HCEC 1CT (cell line): ENCODE data around the gene TNFRSF19.
"Not testable (repeated sequence)": the region's sequence is repeated elsewhere in the genome, so short reads cannot be mapped to it uniquely, and the experiment has no call there.

Source experiments
- DNase-seq: peaks from one replicate; pipeline ENCODE4 v3.0.0-alpha.2; 2017

The TNFRSF19 gene

DNA sequence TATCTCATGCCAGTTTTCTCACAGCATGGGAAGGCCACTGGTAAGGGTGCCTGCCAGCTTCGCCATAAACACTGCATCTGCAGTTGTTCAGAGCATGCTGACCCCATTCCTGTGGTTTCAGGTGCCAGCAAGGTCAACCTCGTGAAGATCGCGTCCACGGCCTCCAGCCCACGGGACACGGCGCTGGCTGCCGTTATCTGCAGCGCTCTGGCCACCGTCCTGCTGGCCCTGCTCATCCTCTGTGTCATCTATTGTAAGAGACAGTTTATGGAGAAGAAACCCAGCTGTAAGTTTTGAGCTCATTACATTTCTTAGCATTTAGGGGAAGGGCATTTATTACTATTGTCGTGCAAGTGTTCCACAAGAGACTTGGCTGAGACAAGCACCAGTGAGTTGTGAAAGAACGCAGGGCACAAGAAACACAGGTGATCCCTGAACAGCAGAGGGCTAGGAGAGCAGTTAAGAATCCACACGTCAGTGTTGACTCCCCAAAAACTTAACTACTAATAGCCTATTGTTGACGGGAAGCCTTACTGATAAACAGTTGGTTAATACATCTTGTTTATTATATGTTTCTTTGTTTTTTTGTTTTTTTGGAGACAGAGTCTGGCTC lies 88.8 kb downstream of the TNFRSF19 start:
- no peak for DNase-seq

DNA sequence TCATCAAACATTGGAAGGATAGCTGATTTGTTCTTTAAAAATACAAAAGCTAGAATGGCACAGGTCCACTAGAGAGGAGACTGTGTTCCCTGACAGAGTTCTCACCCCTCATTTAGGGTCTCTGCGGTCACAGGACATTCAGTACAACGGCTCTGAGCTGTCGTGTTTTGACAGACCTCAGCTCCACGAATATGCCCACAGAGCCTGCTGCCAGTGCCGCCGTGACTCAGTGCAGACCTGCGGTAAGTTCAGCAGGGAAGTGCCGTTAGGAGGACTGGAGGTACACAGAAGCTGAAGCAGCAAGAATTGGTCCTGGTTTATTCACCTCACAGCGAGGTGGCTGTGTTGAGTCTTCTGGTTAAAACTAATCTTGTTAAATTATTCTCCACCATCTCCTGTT lies 90.0 kb downstream of the TNFRSF19 start:
- DNase-seq = no peak

DNA sequence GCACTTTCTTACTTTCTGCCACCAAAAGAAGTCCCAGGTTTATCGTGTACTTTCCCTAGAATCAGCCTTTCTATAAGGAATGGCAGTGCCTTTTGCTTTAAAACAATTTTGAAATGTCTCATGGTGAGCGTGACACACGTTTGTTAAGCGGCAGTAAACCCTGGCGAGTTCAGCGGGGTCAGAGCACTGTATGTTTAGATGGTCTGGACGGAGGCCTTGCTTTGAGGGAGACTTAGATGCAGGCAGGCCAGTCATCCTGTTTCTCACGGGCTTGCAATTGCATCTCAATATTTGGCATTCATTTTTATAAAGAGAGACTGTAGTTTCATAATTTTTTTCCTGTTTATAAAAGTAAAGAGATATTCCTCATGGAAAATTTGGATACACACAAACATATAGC lies 96.4 kb downstream of the TNFRSF19 start:
- no peak for DNase-seq

DNA sequence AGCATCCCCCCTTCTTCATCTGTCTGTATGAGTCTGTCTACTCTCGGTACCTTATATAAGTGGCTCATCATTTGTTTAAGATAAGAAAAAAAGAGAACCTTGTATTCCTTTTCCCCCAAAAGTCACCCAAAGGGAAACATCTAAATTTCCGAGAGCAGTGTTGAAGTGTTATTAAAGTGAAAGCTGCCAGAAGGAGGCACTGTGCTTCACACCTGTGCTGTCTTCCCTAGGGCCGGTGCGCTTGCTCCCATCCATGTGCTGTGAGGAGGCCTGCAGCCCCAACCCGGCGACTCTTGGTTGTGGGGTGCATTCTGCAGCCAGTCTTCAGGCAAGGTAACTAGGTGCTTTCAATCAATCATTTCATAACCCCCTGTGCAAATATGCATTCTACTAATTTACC lies 97.5 kb downstream of the TNFRSF19 start:
- no peak for DNase-seq

DNA sequence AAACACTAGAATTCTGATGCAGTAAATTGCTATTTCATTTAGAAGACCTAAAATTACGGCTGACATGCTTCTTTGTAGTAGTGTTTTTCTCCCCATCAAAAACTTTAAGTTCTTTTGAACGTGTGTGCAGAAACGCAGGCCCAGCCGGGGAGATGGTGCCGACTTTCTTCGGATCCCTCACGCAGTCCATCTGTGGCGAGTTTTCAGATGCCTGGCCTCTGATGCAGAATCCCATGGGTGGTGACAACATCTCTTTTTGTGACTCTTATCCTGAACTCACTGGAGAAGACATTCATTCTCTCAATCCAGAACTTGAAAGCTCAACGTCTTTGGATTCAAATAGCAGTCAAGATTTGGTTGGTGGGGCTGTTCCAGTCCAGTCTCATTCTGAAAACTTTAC lies 98.3 kb downstream of the TNFRSF19 start:
- DNase-seq = no peak

DNA sequence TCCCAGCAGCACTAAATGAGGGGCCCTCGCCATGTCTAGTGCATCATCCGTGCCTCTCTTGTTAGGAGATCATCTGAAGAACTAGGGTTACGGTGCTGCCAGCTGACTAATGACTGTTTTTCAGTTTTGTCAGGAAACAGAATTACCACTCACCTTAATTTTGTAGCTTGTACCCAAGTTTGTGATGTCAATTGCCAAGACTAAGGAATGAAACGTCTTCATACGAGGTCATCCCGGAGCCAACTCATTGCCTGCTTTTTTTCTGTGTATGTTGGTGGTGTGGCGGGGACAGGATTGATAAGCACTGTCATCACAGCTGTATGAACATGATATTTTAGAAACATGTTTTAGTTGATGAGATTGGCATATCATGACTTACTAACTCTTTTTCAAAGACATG lies 100.6 kb downstream of the TNFRSF19 start:
- no peak for DNase-seq

DNA sequence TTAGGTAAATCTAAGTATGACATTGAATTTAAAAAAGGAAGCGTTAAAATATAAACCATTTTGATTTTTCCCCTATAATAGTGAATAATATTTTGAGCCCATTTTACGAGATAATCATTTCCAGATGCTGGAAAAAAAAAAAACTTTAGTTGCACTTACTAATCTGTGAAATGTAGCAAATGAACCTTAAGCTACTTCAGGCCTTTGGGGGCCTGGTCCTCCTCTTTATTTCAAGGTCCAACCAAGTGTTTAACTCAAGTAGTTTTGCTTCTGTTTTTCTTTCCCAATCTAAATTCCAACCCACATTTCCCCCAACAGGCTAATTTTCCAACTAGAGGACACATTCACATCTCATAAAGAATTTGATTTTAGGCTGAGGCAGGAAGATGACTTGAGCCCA lies 101.2 kb downstream of the TNFRSF19 start:
- DNase-seq = peak; percentile 2

DNA sequence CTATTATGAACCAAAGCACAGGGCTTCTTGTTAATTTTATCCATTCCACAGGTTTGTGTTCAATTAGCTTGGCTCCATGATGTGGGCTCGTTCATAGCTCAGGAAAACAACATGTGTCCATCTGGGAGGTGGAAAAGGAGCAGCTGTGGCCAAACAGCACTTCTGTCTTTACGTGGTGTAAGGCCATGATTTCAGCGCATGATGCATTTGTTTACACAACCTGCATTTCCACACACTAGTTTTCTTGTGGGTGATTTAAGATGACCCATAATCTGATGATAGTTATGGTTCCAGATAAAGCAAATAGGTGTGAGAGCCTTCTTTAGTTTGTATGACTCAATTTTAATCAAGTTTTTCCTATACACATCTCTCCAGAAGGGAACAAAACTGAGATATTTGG lies 101.7 kb downstream of the TNFRSF19 start:
- DNase-seq = peak; percentile 83

DNA sequence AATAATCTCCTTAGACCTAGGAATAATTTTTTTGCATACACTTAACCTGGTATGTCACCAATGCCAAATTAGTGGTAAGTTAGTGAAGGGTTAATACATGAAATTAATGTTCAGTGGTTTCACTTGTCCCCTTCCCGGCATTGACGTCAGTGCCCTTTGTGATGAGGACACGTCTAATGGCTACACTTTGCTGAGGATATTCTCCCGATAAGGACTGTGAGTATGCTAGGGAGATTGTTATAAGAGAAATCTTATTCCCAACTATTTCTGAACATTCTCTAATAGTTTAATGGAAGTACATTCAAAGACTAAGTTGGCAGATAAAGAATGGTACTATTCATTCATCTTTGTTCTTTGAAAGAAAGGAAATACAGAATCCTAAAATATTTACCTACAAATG lies 102.4 kb downstream of the TNFRSF19 start:
- DNase-seq = no peak

DNA sequence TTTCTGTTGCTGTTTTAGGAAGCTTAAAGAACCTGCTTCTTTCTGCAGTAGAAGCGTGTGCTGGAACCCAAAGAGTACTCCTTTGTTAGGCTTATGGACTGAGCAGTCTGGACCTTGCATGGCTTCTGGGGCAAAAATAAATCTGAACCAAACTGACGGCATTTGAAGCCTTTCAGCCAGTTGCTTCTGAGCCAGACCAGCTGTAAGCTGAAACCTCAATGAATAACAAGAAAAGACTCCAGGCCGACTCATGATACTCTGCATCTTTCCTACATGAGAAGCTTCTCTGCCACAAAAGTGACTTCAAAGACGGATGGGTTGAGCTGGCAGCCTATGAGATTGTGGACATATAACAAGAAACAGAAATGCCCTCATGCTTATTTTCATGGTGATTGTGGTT lies 103.1 kb downstream of the TNFRSF19 start:
- peak; percentile 94 for DNase-seq

DNA sequence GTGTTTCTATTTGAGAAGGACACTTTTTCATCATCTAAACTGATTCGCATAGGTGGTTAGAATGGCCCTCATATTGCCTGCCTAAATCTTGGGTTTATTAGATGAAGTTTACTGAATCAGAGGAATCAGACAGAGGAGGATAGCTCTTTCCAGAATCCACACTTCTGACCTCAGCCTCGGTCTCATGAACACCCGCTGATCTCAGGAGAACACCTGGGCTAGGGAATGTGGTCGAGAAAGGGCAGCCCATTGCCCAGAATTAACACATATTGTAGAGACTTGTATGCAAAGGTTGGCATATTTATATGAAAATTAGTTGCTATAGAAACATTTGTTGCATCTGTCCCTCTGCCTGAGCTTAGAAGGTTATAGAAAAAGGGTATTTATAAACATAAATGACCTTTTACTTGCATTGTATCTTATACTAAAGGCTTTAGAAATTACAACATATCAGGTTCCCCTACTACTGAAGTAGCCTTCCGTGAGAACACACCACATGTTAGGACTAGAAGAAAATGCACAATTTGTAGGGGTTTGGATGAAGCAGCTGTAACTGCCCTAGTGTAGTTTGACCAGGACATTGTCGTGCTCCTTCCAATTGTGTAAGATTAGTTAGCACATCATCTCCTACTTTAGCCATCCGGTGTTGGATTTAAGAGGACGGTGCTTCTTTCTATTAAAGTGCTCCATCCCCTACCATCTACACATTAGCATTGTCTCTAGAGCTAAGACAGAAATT lies 103.8 kb downstream of the TNFRSF19 start:
- DNase-seq = peak; percentile 35

DNA sequence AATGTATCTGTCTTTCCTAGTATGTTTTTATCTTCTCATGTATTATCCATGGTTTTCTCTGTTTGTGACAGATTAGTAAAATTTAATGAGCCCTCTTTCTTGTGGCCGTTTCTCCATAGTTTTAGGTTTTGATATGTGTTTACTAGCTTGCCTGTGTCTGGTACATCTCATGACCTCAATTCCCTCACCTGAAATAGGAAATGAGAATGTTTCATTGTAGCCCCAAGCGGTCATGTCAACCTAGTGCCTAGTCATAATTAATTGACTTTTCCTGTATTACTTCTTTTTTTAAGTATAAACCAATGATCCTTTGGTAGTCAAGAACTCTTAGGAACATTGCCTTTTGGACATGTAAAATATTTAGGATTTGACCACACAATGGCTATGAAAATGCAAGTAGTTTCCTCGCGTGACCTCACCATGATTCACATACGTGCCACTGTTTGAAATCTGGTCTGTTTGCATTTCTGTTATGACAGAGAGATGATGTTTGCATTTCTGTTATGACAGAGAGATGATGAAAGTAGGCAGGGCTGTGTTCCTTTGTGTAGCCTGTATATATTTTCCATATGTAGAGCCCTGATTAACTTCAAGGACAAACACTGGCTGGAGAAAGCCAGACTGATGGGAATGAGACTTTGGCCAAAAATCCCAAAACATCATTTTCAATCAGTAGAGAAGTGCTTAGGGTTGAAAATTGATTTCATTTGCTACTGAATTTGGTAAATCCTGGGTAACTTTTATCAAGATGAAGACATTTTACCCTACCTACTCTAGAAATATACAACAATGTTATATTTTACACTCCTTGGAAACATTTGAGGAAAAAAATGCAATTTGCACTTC lies 104.8 kb downstream of the TNFRSF19 start:
- peak; percentile 94 for DNase-seq

DNA sequence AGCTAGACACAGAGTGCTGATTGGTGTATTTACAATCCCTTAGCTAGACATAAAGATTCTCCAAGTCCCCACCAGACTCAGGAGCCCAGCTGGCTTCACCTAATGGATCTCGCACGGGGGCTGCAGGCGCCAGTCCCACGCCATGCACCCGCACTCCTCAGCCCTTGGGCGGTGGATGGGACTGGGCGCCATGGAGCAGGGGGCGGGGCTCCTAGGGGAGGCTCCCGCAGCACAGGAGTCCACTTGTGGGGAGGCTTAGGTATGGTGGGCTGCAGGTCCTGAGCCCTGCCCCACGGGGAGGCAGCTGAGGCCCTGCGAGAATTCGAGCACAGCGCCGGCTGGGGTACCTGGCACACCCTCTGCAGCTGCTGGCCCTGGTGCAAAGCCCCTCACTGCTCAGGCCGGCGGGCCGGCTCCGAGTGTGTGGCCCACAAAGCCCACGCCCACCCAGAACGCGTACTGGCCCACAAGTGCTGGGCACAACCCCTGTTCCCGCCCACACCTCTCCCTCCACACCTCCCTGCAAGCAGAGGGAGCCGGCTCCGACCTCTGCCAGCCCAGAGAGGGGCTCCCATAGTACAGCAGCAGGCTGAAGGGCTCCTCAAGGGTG lies 107.6 kb downstream of the TNFRSF19 start:
- DNase-seq = not testable (repeated sequence)

DNA sequence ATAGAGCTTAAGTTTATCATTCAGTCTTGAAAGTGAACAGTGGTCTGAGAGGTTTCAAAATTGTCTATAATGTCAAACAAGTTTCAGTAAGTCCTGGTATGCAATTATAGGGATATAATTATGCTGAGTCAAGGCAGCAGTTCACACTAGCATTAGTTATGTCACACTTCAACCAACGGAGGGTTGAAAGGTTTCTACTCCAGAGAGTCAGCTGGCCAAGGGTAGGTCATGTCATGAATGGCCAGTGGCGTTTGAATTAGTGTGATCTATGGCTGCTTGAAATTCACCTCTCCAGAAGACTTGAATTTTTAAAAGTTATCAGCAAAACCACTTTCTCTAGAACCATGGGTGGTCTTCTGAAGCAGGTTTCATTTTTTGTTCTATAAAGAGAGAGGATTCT lies 108.6 kb downstream of the TNFRSF19 start:
- peak; percentile 31 for DNase-seq

DNA sequence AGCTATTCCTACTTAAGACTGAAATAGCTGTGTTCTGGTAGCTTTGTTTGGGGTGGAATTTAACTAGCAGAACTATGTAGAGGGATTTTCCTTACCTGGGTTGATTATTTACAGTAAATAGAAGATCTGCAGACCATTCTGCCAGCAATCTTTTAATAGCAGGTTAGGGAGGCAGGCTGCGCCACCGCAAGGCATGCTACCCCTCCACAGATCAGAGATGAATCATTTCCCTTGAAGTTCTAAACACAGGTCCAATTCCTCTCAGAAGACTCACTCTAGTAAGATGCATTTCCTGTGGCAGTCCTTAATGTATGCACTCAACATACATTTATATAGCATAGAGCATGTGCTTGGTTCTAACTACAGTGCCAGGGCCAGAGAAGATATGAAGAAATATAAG lies 109.0 kb downstream of the TNFRSF19 start:
- DNase-seq = peak; percentile 82

DNA sequence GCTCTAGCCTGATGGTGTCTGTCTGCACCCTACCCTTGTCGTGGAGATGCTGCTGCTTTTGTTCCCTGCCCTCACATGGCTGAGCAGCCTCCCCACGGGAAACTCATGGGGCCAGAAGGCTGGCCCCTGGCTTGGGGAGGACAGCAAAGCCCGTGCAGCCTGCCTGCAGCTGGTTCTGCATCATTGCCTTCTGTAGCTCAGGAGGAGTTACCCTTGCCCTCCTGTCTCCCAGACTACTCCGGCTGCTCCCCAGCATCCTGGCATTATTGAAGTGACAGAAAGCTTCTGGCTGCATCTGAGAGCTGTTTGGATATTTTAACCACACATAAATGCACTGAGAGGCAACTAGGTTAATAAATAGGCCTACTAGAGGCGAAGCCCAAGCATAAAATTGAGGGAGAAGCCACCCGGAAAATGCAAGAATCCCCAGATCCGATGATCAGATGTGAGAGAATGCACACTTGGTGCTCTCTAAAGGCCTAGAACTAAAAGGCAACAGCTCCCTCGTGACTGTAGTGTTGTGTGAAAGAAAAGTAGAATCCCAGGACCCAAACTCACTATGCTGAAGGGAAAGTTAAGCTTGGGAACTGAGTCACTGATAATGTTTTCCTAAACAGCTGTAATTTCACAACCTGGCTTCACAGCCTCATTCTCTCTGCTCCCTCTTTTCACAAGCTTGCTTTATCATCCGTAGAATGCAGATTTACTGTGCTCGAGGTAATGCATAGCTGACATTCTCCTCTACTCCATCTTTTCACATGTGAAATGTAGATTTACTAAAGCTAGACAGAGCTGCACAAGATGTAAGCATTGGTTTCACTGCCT lies 110.8 kb downstream of the TNFRSF19 start:
- DNase-seq = peak; percentile 68

DNA sequence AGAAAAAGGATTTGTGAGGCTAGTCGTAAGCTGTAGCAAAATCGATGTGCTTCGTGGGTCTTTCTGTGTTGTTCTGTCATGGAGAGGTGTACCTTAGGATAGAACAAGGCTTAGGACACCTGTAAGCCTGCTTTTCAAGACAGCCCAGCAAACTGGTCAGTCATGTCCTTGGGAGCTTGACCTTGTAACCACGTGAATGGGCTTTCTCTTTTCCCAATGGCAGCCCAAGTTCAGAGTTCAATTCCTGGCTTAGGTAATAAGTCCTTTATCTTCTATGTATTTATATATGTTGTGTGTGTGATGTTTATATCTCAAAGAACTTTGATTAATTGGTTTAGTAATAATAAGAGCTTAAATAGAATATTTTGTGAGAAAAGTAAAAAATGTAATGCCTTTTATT lies 112.9 kb downstream of the TNFRSF19 start:
- DNase-seq = no peak

DNA sequence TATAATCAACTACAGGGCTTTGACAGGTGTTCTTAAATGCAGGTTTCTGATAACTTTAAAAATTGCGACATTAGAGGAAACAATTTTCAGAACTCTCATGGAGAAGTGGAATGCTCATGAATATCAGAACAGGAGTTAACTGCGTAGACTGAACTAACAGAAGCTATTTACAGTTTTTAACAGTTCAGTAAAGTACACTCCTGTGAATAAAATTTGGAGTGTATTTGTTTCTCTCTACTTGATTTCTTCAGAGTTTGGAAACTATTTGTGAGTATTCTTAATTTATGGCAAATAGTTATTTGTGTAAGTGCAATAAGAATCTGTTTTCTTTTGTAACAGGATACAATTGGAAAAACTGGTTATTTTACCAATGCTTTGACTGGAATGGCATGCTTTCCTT lies 114.4 kb downstream of the TNFRSF19 start:
- DNase-seq = no peak

DNA sequence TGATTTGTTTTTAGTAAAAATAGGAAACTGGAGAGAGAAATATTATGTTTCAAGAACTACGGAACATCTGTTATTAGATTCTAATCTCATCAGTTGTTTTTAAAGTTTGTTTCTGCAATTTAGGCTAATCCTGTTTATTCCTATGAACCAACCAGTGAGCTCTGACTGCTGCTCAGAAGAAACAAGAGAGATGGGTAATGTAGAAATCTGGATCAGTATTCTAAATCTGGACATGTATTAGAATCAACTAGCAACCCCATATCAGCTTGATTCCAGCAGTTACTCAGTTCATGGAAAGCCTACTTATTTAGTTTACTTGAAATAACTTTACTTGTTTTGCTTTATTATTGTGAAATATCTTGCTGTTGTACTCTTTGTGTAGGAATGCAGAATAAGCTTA lies 115.2 kb downstream of the TNFRSF19 start:
- no peak for DNase-seq

DNA sequence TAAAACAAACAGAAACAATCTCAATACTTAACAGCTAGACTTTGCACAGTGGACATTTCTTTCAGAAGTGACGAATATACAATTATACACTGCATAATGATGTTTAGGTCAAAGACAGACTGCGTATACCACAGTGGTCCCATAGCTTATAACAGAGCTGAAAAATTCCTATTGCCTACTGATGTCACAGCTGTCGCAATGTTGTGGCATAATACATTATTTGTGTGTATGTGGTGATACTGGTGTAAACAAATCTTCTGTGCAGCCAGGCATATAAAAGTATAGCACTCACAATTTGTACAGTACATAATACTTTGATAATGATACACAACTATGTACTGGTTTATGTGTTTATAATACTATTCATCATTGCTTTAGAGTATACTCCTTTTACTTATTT lies 116.7 kb downstream of the TNFRSF19 start:
- no peak for DNase-seq

DNA sequence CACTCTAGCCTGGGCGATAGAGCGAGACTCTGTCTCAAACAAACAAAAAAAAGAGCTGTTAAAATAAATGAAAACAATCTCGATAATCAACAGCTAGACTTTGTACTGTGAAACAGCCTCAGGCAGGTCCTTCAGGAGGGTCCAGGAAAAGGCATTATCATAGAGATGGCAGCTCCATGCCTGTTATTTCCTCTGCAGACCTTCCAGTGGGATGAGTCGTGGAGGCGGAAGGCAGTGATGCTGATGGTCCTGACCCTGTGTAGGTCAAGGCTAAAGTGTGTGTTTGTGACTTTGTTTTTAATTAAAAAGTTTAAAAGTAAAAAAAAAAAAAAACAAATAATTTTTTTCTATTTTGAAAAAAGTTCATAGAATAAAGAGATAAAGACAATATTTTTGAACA lies 117.4 kb downstream of the TNFRSF19 start:
- DNase-seq = peak; percentile 20

DNA sequence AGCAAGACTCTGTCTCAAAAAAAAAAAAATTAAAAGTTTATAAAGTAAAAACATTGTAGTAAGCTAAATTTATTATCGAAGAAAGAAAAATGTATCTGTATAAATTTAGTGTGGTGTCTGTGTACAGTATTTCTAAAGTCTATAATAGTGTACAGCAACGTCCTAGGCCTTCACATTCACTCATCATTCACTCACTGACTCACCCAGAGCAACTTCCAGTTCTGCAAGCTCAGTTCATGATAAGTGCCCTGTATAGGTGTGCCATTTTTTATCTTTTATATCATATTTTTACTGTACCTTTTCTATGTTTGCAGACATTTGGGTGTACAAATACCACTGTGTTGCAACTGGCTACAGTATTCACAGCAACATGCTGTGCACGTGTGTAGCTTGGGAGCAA lies 118.1 kb downstream of the TNFRSF19 start:
- no peak for DNase-seq

DNA sequence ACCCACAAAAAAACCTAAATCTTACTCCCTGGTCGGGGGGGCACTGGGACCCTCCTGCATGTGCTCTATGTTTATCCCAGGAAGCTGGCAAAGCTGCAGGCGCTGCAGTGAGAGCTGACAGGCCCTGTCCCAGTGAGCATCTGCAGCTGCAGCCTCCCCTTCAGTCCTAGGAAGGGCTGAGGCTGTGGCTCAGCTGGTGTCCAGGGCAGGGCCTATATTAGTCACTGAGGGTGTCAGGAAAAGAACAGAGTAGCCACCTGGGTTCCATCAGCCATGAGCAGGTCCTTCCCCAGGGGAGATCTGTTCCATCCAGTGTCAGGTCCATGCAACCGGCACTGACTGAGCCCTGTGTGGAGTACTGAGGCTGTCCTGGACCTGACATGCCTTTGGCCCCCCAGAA lies 120.5 kb downstream of the TNFRSF19 start:
- no peak for DNase-seq
